HFF-Myc (cell line): ENCODE measurements around the gene EIF4E.

Source experiments
- DNase-seq: peaks from one replicate; pipeline ENCODE4 v3.0.0-alpha.2; 2011; ENCODE audit warnings: low read depth; ENCODE audit errors: extremely low read depth
- H3K4me3 ChIP-seq: replicated peaks from 2 replicates; pipeline ENCODE4 v1.5.1; 2011; ENCODE audit warnings: low read depth, mild to moderate bottlenecking, control low read depth, low read length
- TF ChIP-seq, protein P1 (sequence below): IDR thresholded peaks from 2 replicates; pipeline ENCODE4 v1.5.1; 2012; ENCODE audit warnings: mild to moderate bottlenecking, low read depth, low read length, control low read depth; ENCODE audit errors: missing control alignments

The EIF4E gene

GRCh38 chr4:98963538-98964433 is 34.9 kb upstream of the EIF4E start:
- H3K4me3 ChIP-seq: no peak overlapping the region
- DNase-seq: peak; percentile 9
- TF ChIP-seq, protein P1, sequence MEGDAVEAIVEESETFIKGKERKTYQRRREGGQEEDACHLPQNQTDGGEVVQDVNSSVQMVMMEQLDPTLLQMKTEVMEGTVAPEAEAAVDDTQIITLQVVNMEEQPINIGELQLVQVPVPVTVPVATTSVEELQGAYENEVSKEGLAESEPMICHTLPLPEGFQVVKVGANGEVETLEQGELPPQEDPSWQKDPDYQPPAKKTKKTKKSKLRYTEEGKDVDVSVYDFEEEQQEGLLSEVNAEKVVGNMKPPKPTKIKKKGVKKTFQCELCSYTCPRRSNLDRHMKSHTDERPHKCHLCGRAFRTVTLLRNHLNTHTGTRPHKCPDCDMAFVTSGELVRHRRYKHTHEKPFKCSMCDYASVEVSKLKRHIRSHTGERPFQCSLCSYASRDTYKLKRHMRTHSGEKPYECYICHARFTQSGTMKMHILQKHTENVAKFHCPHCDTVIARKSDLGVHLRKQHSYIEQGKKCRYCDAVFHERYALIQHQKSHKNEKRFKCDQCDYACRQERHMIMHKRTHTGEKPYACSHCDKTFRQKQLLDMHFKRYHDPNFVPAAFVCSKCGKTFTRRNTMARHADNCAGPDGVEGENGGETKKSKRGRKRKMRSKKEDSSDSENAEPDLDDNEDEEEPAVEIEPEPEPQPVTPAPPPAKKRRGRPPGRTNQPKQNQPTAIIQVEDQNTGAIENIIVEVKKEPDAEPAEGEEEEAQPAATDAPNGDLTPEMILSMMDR: no peak

GRCh38 chr4:98961770-98962169 is 32.8 kb upstream of the EIF4E start:
- no peak overlapping the region for H3K4me3 ChIP-seq
- TF ChIP-seq, protein P1: no peak
- no peak for DNase-seq

DNA sequence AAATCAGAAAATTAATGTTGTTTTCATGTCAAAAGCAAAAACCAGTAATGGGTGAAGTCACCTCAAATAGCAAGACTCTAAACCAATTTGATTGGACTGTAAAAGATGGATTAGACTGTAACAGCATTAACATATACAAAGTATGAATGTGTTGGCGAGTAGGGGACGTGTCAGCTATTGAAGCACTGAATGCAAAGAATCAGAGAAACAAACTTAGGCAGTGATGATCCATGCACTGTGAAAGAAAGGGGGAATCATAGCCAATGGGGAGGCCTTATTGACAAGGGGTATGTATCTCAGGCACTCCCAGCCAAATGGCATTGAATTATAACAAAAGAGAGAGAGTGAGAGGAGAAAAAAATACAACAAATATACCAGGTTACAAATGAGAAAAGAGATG is 30.5 kb upstream of the EIF4E start:
- TF ChIP-seq, protein P1: no peak
- no peak overlapping the region for H3K4me3 ChIP-seq
- no peak for DNase-seq

DNA sequence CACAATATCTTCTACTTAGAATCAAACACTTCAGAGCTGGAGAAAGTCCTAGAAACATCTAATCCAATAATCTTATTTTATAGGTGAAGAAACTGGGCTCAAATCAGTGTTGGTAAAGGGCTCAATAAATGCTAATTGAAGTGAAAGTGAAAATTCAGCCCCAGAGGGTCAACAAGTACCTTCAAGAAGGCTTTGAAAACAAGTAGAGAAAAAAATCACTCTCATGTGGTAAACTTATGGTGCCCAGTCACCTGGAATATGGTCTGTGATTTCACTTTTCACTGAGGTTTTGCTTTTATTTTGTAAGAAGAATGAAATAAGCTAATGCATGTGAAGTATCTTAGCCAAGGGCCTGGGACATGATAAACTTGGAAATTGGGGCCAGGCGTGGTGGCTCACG is 29.1 kb upstream of the EIF4E start:
- H3K4me3 ChIP-seq: no peak overlapping the region
- TF ChIP-seq, protein P1: no peak
- no peak for DNase-seq

DNA sequence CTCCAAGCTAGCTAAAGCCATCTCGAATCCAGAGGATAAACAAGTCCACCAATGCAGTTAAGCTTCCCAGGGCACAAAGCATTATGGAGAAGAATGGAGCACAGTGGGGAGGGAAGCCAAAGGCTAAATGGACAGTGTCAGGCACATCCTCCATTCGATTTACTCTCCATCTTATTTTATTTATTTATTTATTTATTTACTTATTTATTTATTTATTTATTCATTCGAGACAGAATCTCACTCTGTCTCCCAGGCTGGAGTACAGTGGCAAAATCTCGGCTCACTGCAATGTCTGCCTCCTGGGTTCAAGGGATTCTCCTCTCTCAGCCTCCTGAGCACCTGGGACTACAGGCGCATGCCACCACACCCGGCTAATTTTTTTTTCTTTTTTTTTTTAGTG is 26.3 kb upstream of the EIF4E start:
- TF ChIP-seq, protein P1: no peak
- no peak overlapping the region for H3K4me3 ChIP-seq
- DNase-seq: no peak

GRCh38 chr4:98951710-98952109 is 22.8 kb upstream of the EIF4E start:
- H3K4me3 ChIP-seq: no peak overlapping the region
- no peak for DNase-seq
- TF ChIP-seq, protein P1: no peak
